Testis (tissue), 2 donors: Measurements from ENCODE around the gene SERPINA12.

Source experiments
- CTCF ChIP-seq, 3 experiments: fragments of 450-650 bp in 2 of 3; fragments of 200-600 bp in 1 of 3; sonication (generic) in 1 of 3; IDR thresholded peaks; one replicate each; pipeline ENCODE4 v1.5.1; 2016 to 2019; ENCODE audit warnings: antibody characterized with exemption in 3 of 3, mild to moderate bottlenecking in 2 of 3, moderate library complexity in 1 of 3
- POLR2A ChIP-seq: fragments of 450-650 bp; IDR thresholded peaks from one replicate; pipeline ENCODE4 v1.6.1; 2017; ENCODE audit warnings: antibody characterized with exemption, mild to moderate bottlenecking, moderate library complexity

GRCh38 chr14:94523265-94523664 lies 14.0 kb upstream of the SERPINA12 start:
- TF ChIP-seq CTCF (IDR thresholded peaks at IDR 0.05) (no peak), POLR2A (no peak)
